Stimulated activated CD8-positive, alpha-beta memory T cell treated with anti-CD3 and anti-CD28 coated beads, Interleukin-7, amount 100 ng/mL, for 1 hour (primary cell): ENCODE results near the gene BST1.
"Not testable (repeated sequence)": the region's sequence is repeated elsewhere in the genome, so short reads cannot be mapped to it uniquely, and the experiment has no call there.

Source experiments
- DNase-seq, 2 donors: peaks; one replicate each; pipeline ENCODE4 v3.0.0-alpha.2; 2020; ENCODE audit warnings: low read depth in 2 of 2

BST1 gene

GRCh38 chr4:15746110-15746509 is 43.2 kb downstream of the BST1 start:
- no peak for DNase-seq

GRCh38 chr4:15749001-15749400 is 46.1 kb downstream of the BST1 start:
- no peak for DNase-seq

- no peak for DNase-seq
Measured at GRCh38 chr4:15751153-15751552, 48.3 kb downstream of the BST1 start.

GRCh38 chr4:15753081-15753480 is 50.2 kb downstream of the BST1 start:
- no peak for DNase-seq

GRCh38 chr4:15753786-15754185 is 50.9 kb downstream of the BST1 start:
- no peak for DNase-seq

- DNase-seq, result peak in 1 of 2 donors; percentile 7
Measured at GRCh38 chr4:15754323-15754722, 51.5 kb downstream of the BST1 start.

- no peak for DNase-seq
Measured at GRCh38 chr4:15755321-15756155, 52.7 kb downstream of the BST1 start.

GRCh38 chr4:15756361-15756861 is 53.5 kb downstream of the BST1 start:
- DNase-seq, result peak; percentile 31 to 40

- DNase-seq, result no peak
Measured at GRCh38 chr4:15757054-15757453, 54.2 kb downstream of the BST1 start.

GRCh38 chr4:15758294-15758693 is 55.4 kb downstream of the BST1 start:
- no peak for DNase-seq

GRCh38 chr4:15762460-15762859 is 59.6 kb downstream of the BST1 start:
- DNase-seq, result not testable (repeated sequence)

- DNase-seq, result no peak
Measured at GRCh38 chr4:15765391-15765790, 62.5 kb downstream of the BST1 start.

- peak in 1 of 2 donors; percentile 13 for DNase-seq
Measured at GRCh38 chr4:15765910-15766697, 63.2 kb downstream of the BST1 start.

- DNase-seq, result no peak
Measured at GRCh38 chr4:15766821-15767220, 64.0 kb downstream of the BST1 start.

GRCh38 chr4:15769202-15769601 is 66.3 kb downstream of the BST1 start:
- no peak for DNase-seq

GRCh38 chr4:15771216-15772058 is 68.6 kb downstream of the BST1 start:
- no peak for DNase-seq

GRCh38 chr4:15774020-15774420 is 71.2 kb downstream of the BST1 start:
- no peak for DNase-seq

GRCh38 chr4:15776871-15777648 is 74.2 kb downstream of the BST1 start:
- no peak for DNase-seq

- no peak for DNase-seq
Measured at GRCh38 chr4:15777697-15778288, 74.9 kb downstream of the BST1 start.
